Endothelial cell of umbilical vein (primary cell): Measurements from ENCODE around the gene ABHD17A. TPM values are rescaled to one million over a fixed set of nuclear protein-coding genes. Genes with fewer than 3 reads are reported as not detected.

Experiments used
- BruUV-seq: library from RNA; stranded (reverse); fragments of 400-500 nt; replicated peaks from 2 replicates; lab custom pipeline; 2021; lab: Mats Ljungman, UMichigan
- CTCF ChIA-PET: fragments of 300-600, 350-600 bp; sonication (Branson Sonifier 250); formaldehyde crosslinking; loops from one replicate; lab custom pipeline; 2021; ENCODE audit warnings: antibody characterized with exemption, inconsistent platforms; lab: Charles Lee
- POLR2A ChIA-PET: fragments of 300-600, 350-600 bp; sonication (Branson Sonifier 250); formaldehyde crosslinking; loops from one replicate; lab custom pipeline; 2021; ENCODE audit warnings: antibody characterized with exemption, inconsistent platforms; lab: Charles Lee
- DNase-seq: peaks from one replicate; pipeline ENCODE4 v3.0.0-alpha.2; 2011; ENCODE audit warnings: low read depth, low spot score
- FAIRE-seq: peaks from 2 replicates; lab custom pipeline; 2011; peaks lifted over from hg19 to GRCh38; lab: Jason Lieb, UNC
- H2AFZ ChIP-seq: 2 replicates; pipeline ENCODE4 v1.6.0; 2012; ENCODE audit warnings: low read depth, low read length, control low read depth, inconsistent platforms
- H3K27ac ChIP-seq: 2 replicates; pipeline ENCODE4 v1.5.1; 2011; ENCODE audit warnings: low read depth, mild to moderate bottlenecking, control low read depth, low read length, moderate library complexity; ENCODE audit not compliant: insufficient read depth
- H3K27me3 ChIP-seq, 2 experiments: 2 replicates each; pipeline versions ENCODE4 v1.6.0 to v1.6.1; 2011; ENCODE audit warnings: low read length in 2 of 2, mixed read lengths in 1 of 2; ENCODE audit not compliant: control insufficient read depth in 2 of 2, insufficient read depth in 2 of 2
- H3K36me3 ChIP-seq, 2 experiments: 2 replicates in 1 of 2; 3 replicates in 1 of 2; pipeline ENCODE4 v1.5.1; 2011; ENCODE audit warnings: low read length in 2 of 2, mild to moderate bottlenecking in 1 of 2, moderate library complexity in 1 of 2; ENCODE audit not compliant: control insufficient read depth in 2 of 2, insufficient read depth in 2 of 2; ENCODE audit errors: extremely low read depth in 1 of 2
- H3K4me1 ChIP-seq: 3 replicates; pipeline ENCODE4 v1.5.1; 2011; ENCODE audit warnings: mild to moderate bottlenecking, low read length; ENCODE audit not compliant: control insufficient read depth, insufficient read depth; ENCODE audit errors: extremely low read depth
- H3K4me2 ChIP-seq: 2 replicates; pipeline ENCODE4 v1.6.1; 2011; ENCODE audit warnings: low read length, control low read depth, mixed read lengths; ENCODE audit not compliant: insufficient read depth
- H3K4me3 ChIP-seq, 3 experiments: fragments of 200-600 bp in 1 of 3; sonication (generic), shearing (Covaris generic) in 1 of 3; replicated peaks in 1 of 3; 2 replicates each; pipeline ENCODE4 v1.5.1; 2011 to 2016; ENCODE audit warnings: control low read depth in 3 of 3, low read length in 3 of 3, mild to moderate bottlenecking in 2 of 3, inconsistent platforms in 1 of 3, low read depth in 1 of 3, moderate library complexity in 1 of 3; ENCODE audit not compliant: insufficient read depth in 1 of 3
- H3K79me2 ChIP-seq: 2 replicates; pipeline ENCODE4 v1.6.0; 2012; ENCODE audit warnings: low read length, inconsistent platforms; ENCODE audit not compliant: control insufficient read depth, insufficient read depth
- H3K9ac ChIP-seq: replicated peaks from 2 replicates; pipeline ENCODE3; 2011; ENCODE audit warnings: low read length, control low read depth; ENCODE audit not compliant: insufficient read depth; ENCODE audit errors: extremely low read depth
- H3K9me1 ChIP-seq: replicated peaks from 3 replicates; pipeline ENCODE4 v1.6.0; 2011; ENCODE audit warnings: mild to moderate bottlenecking, low read length; ENCODE audit not compliant: control insufficient read depth, insufficient read depth; ENCODE audit errors: extremely low read depth
- H3K9me3 ChIP-seq: replicated peaks from 2 replicates; pipeline ENCODE4 v1.5.1; 2012; ENCODE audit warnings: low read length, inconsistent platforms; ENCODE audit not compliant: control insufficient read depth, insufficient read depth
- H4K20me1 ChIP-seq: replicated peaks from 2 replicates; pipeline ENCODE3; 2011; ENCODE audit warnings: mild to moderate bottlenecking, low read length; ENCODE audit not compliant: control insufficient read depth, insufficient read depth; ENCODE audit errors: extremely low read depth
- EZH2 ChIP-seq: IDR thresholded peaks from 2 replicates; pipeline ENCODE4 v1.6.1; 2012; ENCODE audit warnings: borderline replicate concordance, low read depth, mild to moderate bottlenecking, moderate library complexity, low read length, inconsistent platforms; ENCODE audit not compliant: severe bottlenecking
- FOS ChIP-seq: IDR thresholded peaks from 2 replicates; pipeline ENCODE4 v1.6.1; 2011; ENCODE audit warnings: mild to moderate bottlenecking, low read length, moderate library complexity, borderline replicate concordance; ENCODE audit not compliant: insufficient read depth
- GATA2 ChIP-seq: IDR thresholded peaks from 2 replicates; pipeline ENCODE4 v1.7.0; 2011; ENCODE audit warnings: low read depth, mild to moderate bottlenecking, moderate library complexity, mixed read lengths, low read length; ENCODE audit not compliant: insufficient read length, insufficient read depth
- JUN ChIP-seq: IDR thresholded peaks from 2 replicates; pipeline ENCODE4 v1.6.1; 2011; ENCODE audit warnings: borderline replicate concordance, low read depth; ENCODE audit not compliant: insufficient read length, insufficient read depth
- MYC ChIP-seq: IDR thresholded peaks from one replicate; pipeline ENCODE4 v1.6.1; 2011; ENCODE audit warnings: mild to moderate bottlenecking, low read depth, low read length
- POLR2A ChIP-seq: IDR thresholded peaks from 2 replicates; pipeline ENCODE4 v1.6.1; 2012; ENCODE audit warnings: low read depth, mild to moderate bottlenecking, control low read depth, low read length
- POLR2AphosphoS5 ChIP-seq: IDR thresholded peaks from 2 replicates; pipeline ENCODE4 v1.6.1; 2012; ENCODE audit warnings: low read depth, mild to moderate bottlenecking, control low read depth, low read length, moderate library complexity; ENCODE audit not compliant: insufficient read depth
- dilution Hi-C: fragments of 300-500 bp; cut with MboI; formaldehyde crosslinking; loops from one replicate; pipeline ENCODE4 v1.15.0; 2019; ENCODE audit warnings: low sequenced_read_pairs; ENCODE audit not compliant: extremely low pct_ligation_motif_present
- intact Hi-C: fragments of 100-400 bp; cut with micrococcal nuclease; formaldehyde crosslinking; loops from one replicate; pipeline ENCODE4 v1.10.0; 2022
- polyA plus RNA-seq, 4 experiments: library from polyadenylated mRNA; depleted of rRNA in 3 of 4; stranded (reverse) in 3 of 4; unstranded in 1 of 4; fragments of >200 nt; gene quantifications; 2 replicates each; pipeline versions ENCODE4 v1.2.1 to v1.2.3, GENCODE V29; 2011 to 2012; ENCODE audit warnings: missing spikeins in 1 of 4
- total RNA-seq: library from RNA; stranded (reverse); gene quantifications from 2 replicates; pipeline ENCODE4 v1.2.3, GENCODE V29; 2021
- TF ChIP-seq, protein P1 (sequence below): IDR thresholded peaks from 2 replicates; pipeline ENCODE4 v1.6.1; 2011; ENCODE audit not compliant: insufficient read depth, insufficient read length
- TF ChIP-seq, protein P2 (sequence below), 2 donors: IDR thresholded peaks; 1 replicate in 1 of 2; 2 replicates in 1 of 2; pipeline ENCODE4 v1.5.1; 2011; ENCODE audit warnings: low read length in 2 of 2, mild to moderate bottlenecking in 2 of 2, moderate library complexity in 2 of 2, control low read depth in 1 of 2, inconsistent platforms in 1 of 2, low read depth in 1 of 2; ENCODE audit not compliant: insufficient read depth in 1 of 2; ENCODE audit errors: extremely low read depth in 1 of 2

The ABHD17A gene
- total and polyA plus RNA-seq, 2 donors (not counting 3 experiments of a cell fraction or from before 2014, with no cell fraction given), result 89.8 to 143 TPM

DNA sequence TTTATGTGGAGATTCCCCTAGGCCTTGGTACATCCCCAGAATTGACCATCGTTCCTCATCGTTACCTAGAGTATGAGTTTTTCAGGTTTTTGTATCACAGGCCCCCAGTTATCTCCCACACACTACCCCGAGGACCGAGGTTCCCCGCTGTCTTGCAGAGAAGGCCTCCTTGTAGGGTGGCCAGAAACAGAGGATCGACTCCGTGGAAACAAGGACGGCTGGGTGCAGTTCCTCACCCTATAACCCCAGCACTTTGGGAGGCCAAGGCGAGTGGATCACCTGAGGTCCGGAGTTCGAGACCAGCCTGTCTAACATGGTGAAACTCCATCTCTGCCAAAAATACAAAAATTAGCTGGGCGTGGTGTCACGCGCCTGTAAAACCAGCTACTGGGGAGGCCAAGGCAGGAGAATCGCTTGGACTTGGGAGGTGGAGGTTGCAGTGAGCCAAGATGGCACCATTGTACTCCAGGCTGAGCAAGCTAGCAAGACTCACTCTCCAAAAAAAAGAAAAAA is 20.6 kb upstream of the ABHD17A start:
- Histone ChIP-seq H3K36me3 (no peaks in the 10 kb centered on the region), H3K9me1 (no peaks in the 10 kb centered on the region), H3K27ac (peak overlapping the region; percentile 73), H3K9me3 (no peaks in the 10 kb centered on the region), H3K9ac (peak overlapping the region; percentile 83), H4K20me1 (no peaks in the 10 kb centered on the region), H3K79me2 (peaks cover 45% of the 10 kb centered on the region), H3K27me3 (no peaks in the 10 kb centered on the region), H2AFZ (peak overlapping the region; percentile 55), H3K4me1 (no peaks in the 10 kb centered on the region), H3K4me2 (peak overlapping the region; percentile 74), H3K4me3 (peak overlapping the region; percentile 2 to 63 (median 55))
- TSS peak; percentile 69 for BruUV-seq
- FAIRE-seq, result no peak
- CTCF ChIA-PET, result interaction anchor here (0.9 to 1.0 kb wide), 2 partner anchors 41 to 187 kb away, joined by 3 to 4 read pairs; no protein-coding TSS in a partner anchor
- intact Hi-C loops, result loop anchor here (1.0 kb wide), 3 partner anchors 21 to 42 kb away; partner anchors contain the start of gene ABHD17A
- POLR2A ChIA-PET, result interaction anchor here (0.6 to 0.7 kb wide), 2 partner anchors 13 to 14 kb away, joined by 3 read pairs; no protein-coding TSS in a partner anchor
- dilution Hi-C loops, result no loop called here
- DNase-seq, result no peak
- TF ChIP-seq, protein P1, sequence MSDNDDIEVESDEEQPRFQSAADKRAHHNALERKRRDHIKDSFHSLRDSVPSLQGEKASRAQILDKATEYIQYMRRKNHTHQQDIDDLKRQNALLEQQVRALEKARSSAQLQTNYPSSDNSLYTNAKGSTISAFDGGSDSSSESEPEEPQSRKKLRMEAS, result no peak
- TF ChIP-seq EZH2, result no peak
- no peak for TF ChIP-seq POLR2A
- TF ChIP-seq JUN, result no peak
- no peak for TF ChIP-seq MYC
- TF ChIP-seq GATA2, result no peak
- TF ChIP-seq POLR2AphosphoS5, result no peak
- TF ChIP-seq, protein P2, sequence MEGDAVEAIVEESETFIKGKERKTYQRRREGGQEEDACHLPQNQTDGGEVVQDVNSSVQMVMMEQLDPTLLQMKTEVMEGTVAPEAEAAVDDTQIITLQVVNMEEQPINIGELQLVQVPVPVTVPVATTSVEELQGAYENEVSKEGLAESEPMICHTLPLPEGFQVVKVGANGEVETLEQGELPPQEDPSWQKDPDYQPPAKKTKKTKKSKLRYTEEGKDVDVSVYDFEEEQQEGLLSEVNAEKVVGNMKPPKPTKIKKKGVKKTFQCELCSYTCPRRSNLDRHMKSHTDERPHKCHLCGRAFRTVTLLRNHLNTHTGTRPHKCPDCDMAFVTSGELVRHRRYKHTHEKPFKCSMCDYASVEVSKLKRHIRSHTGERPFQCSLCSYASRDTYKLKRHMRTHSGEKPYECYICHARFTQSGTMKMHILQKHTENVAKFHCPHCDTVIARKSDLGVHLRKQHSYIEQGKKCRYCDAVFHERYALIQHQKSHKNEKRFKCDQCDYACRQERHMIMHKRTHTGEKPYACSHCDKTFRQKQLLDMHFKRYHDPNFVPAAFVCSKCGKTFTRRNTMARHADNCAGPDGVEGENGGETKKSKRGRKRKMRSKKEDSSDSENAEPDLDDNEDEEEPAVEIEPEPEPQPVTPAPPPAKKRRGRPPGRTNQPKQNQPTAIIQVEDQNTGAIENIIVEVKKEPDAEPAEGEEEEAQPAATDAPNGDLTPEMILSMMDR (IDR thresholded peaks at IDR 0.05; ENCODE audit: extremely low read depth in 1 of 2, insufficient read depth in 1 of 2, low read depth in 1 of 2, low read length in 2 of 2), result no peak
- TF ChIP-seq FOS, result no peak
